H1 (cell line): Measurements from ENCODE around the gene BRPF1. TPM values are rescaled to one million over a fixed set of nuclear protein-coding genes. Genes with fewer than 3 reads are reported as not detected.

ENCODE experiments used
- CTCF ChIA-PET: fragments of 300-600 bp; sonication (Branson Sonifier 250); formaldehyde crosslinking; loops from one replicate; lab custom pipeline; 2021; ENCODE audit not compliant: partially characterized antibody; lab: Charles Lee
- POLR2A ChIA-PET: fragments of 300-600 bp; sonication (Branson Sonifier 250); formaldehyde crosslinking; loops from one replicate; lab custom pipeline; 2021; ENCODE audit warnings: inconsistent platforms; ENCODE audit not compliant: partially characterized antibody; lab: Charles Lee
- DNase-seq, 2 experiments: peaks; one replicate each; pipeline versions ENCODE4 v3.0.0 to v3.0.0-alpha.2; 2010 to 2022; ENCODE audit warnings: low spot score in 2 of 2, low read depth in 1 of 2, mixed read lengths in 1 of 2
- FAIRE-seq: peaks from 2 replicates; lab custom pipeline; 2011; peaks lifted over from hg19 to GRCh38; lab: Jason Lieb, UNC
- H2AFZ ChIP-seq: 2 replicates; pipeline ENCODE4 v1.8.1; 2012; ENCODE audit warnings: low read length, inconsistent platforms
- H2AK5ac ChIP-seq: 2 replicates; pipeline ENCODE4 v1.6.1; 2013; ENCODE audit warnings: low read depth, low read length
- H2BK120ac ChIP-seq: replicated peaks from 2 replicates; pipeline ENCODE3; 2013; ENCODE audit warnings: low read depth, low read length, inconsistent platforms
- H2BK12ac ChIP-seq: 2 replicates; pipeline ENCODE4 v1.6.1; 2013; ENCODE audit warnings: low read depth, low read length
- H2BK15ac ChIP-seq: 2 replicates; pipeline ENCODE4 v1.6.1; 2013; ENCODE audit warnings: low read length
- H2BK20ac ChIP-seq: 2 replicates; pipeline ENCODE4 v1.6.1; 2013; ENCODE audit warnings: low read length
- H2BK5ac ChIP-seq: 2 replicates; pipeline ENCODE4 v1.6.1; 2013; ENCODE audit warnings: low read depth, low read length
- H3K14ac ChIP-seq: 2 replicates; pipeline ENCODE4 v1.6.1; 2013; ENCODE audit warnings: inconsistent platforms; ENCODE audit not compliant: insufficient read length
- H3K18ac ChIP-seq: 2 replicates; pipeline ENCODE4 v1.6.1; 2013; ENCODE audit warnings: low read length; ENCODE audit errors: extremely low read depth
- H3K23ac ChIP-seq: 2 replicates; pipeline ENCODE4 v1.6.1; 2013; ENCODE audit warnings: inconsistent platforms; ENCODE audit not compliant: insufficient read length
- H3K23me2 ChIP-seq: 2 replicates; pipeline ENCODE4 v1.6.1; 2013; ENCODE audit warnings: low read depth, low read length
- H3K27ac ChIP-seq: 2 replicates; pipeline ENCODE4 v1.6.1; 2011; ENCODE audit warnings: low read depth, low read length, inconsistent platforms
- H3K27me3 ChIP-seq, 4 experiments: replicated peaks in 1 of 4; 1 replicate in 1 of 4; 2 replicates in 3 of 4; pipeline versions ENCODE4 v1.6.1 to v1.8.1; 2011 to 2013; ENCODE audit warnings: low read length in 3 of 4, mild to moderate bottlenecking in 3 of 4, inconsistent platforms in 2 of 4, mixed read lengths in 2 of 4, moderate library complexity in 1 of 4; ENCODE audit not compliant: control insufficient read depth in 3 of 4, insufficient read depth in 3 of 4; ENCODE audit errors: extremely low read depth in 1 of 4
- H3K36me3 ChIP-seq, 4 experiments: 2 replicates each; pipeline versions ENCODE4 v1.6.1 to v1.8.1; 2011 to 2013; ENCODE audit warnings: mild to moderate bottlenecking in 4 of 4, low read length in 3 of 4, moderate library complexity in 2 of 4, control low read depth in 1 of 4, inconsistent platforms in 1 of 4; ENCODE audit not compliant: insufficient read depth in 4 of 4, control insufficient read depth in 2 of 4
- H3K4ac ChIP-seq: replicated peaks from 2 replicates; pipeline ENCODE3; 2013; ENCODE audit warnings: low read length, low read depth, mixed read lengths, inconsistent platforms; ENCODE audit not compliant: insufficient read length
- H3K4me1 ChIP-seq, 4 experiments: replicated peaks in 1 of 4; 1 replicate in 1 of 4; 2 replicates in 3 of 4; pipeline versions ENCODE4 v1.6.1 to v1.8.1; 2011 to 2013; ENCODE audit warnings: low read length in 3 of 4, inconsistent platforms in 2 of 4, mixed read lengths in 1 of 4; ENCODE audit not compliant: insufficient read depth in 4 of 4, control insufficient read depth in 3 of 4
- H3K4me2 ChIP-seq, 2 experiments: 2 replicates each; pipeline versions ENCODE4 v1.6.1 to v1.8.1; 2011 to 2013; ENCODE audit warnings: low read depth in 2 of 2, low read length in 2 of 2, control low read depth in 1 of 2, inconsistent platforms in 1 of 2, mild to moderate bottlenecking in 1 of 2; ENCODE audit not compliant: insufficient read depth in 1 of 2
- H3K4me3 ChIP-seq, 4 experiments: fragments of 200-600, 300-600 bp in 1 of 4; sonication (generic), shearing (Covaris generic), sonication (Bioruptor Twin) in 1 of 4; 2 replicates each; pipeline versions ENCODE4 v1.5.1 to v1.8.1; 2011 to 2016; ENCODE audit warnings: low read length in 4 of 4, low read depth in 3 of 4, control low read depth in 2 of 4, inconsistent platforms in 2 of 4, mild to moderate bottlenecking in 2 of 4, mixed read lengths in 1 of 4, moderate library complexity in 1 of 4; ENCODE audit not compliant: insufficient read depth in 2 of 4; ENCODE audit errors: extremely low read depth in 1 of 4
- H3K56ac ChIP-seq: replicated peaks from 2 replicates; pipeline ENCODE3; 2013; ENCODE audit warnings: low read depth, mild to moderate bottlenecking, mixed read lengths, low read length, inconsistent platforms; ENCODE audit not compliant: insufficient read length
- H3K79me1 ChIP-seq: 2 replicates; pipeline ENCODE4 v1.6.1; 2013; ENCODE audit warnings: low read depth, low read length, control low read depth
- H3K79me2 ChIP-seq, 2 experiments: 2 replicates each; pipeline versions ENCODE4 v1.6.1 to v1.8.1; 2012 to 2013; ENCODE audit warnings: low read length in 2 of 2, mild to moderate bottlenecking in 2 of 2, inconsistent platforms in 1 of 2; ENCODE audit not compliant: insufficient read depth in 2 of 2, control insufficient read depth in 1 of 2
- H3K9ac ChIP-seq, 4 experiments: replicated peaks in 1 of 4; 1 replicate in 1 of 4; 2 replicates in 3 of 4; pipeline versions ENCODE4 v1.6.1 to v1.8.1; 2011 to 2013; ENCODE audit warnings: low read depth in 3 of 4, low read length in 3 of 4, control low read depth in 2 of 4, mild to moderate bottlenecking in 2 of 4, moderate library complexity in 2 of 4, inconsistent platforms in 1 of 4; ENCODE audit errors: extremely low read depth in 1 of 4
- H3K9me3 ChIP-seq, 2 experiments: 2 replicates each; pipeline versions ENCODE4 v1.6.1 to v1.8.1; 2012 to 2013; ENCODE audit warnings: mild to moderate bottlenecking in 2 of 2, moderate library complexity in 2 of 2, control low read depth in 1 of 2, inconsistent platforms in 1 of 2, low read depth in 1 of 2, low read length in 1 of 2, mixed read lengths in 1 of 2; ENCODE audit not compliant: insufficient read depth in 2 of 2
- H4K20me1 ChIP-seq, 2 experiments: replicated peaks in 1 of 2; 2 replicates each; pipeline versions ENCODE3 to v1.8.1; 2011 to 2013; ENCODE audit warnings: inconsistent platforms in 2 of 2, low read length in 2 of 2, mild to moderate bottlenecking in 1 of 2; ENCODE audit not compliant: insufficient read depth in 2 of 2, control insufficient read depth in 1 of 2
- H4K5ac ChIP-seq: 2 replicates; pipeline ENCODE4 v1.6.1; 2013; ENCODE audit warnings: low read length, low read depth, mixed read lengths, inconsistent platforms; ENCODE audit not compliant: insufficient read length
- H4K8ac ChIP-seq: 2 replicates; pipeline ENCODE4 v1.8.0; 2013; ENCODE audit warnings: mild to moderate bottlenecking, moderate library complexity, low read length, inconsistent platforms; ENCODE audit not compliant: insufficient read depth; ENCODE audit errors: extremely low read depth
- H4K91ac ChIP-seq: replicated peaks from 2 replicates; pipeline ENCODE3; 2013; ENCODE audit warnings: low read length, mixed read lengths, inconsistent platforms; ENCODE audit not compliant: insufficient read length
- ATF2 ChIP-seq: IDR thresholded peaks from 2 replicates; pipeline ENCODE4 v1.6.1; 2012; ENCODE audit warnings: low read length, inconsistent platforms
- CHD2 ChIP-seq: IDR thresholded peaks from 2 replicates; pipeline ENCODE4 v1.6.1; 2012; ENCODE audit warnings: low read length, improper control_type of control experiment
- CREB1 ChIP-seq: IDR thresholded peaks from 2 replicates; pipeline ENCODE4 v1.6.1; 2012; ENCODE audit warnings: inconsistent platforms
- EP300 ChIP-seq, 2 experiments: IDR thresholded peaks; 1 replicate in 1 of 2; 2 replicates in 1 of 2; pipeline ENCODE4 v1.6.1; 2011 to 2012; ENCODE audit warnings: low read depth in 2 of 2, low read length in 2 of 2, mild to moderate bottlenecking in 2 of 2, borderline replicate concordance in 1 of 2, inconsistent platforms in 1 of 2, moderate library complexity in 1 of 2
- KDM1A ChIP-seq: fragments of 200-600, 300-600 bp; sonication (generic); IDR thresholded peaks from 2 replicates; pipeline ENCODE4 v1.7.1; 2016; ENCODE audit warnings: mild to moderate bottlenecking, low read length, borderline replicate concordance
- POLR2A ChIP-seq, 2 experiments: IDR thresholded peaks; 1 replicate in 1 of 2; 2 replicates in 1 of 2; pipeline ENCODE4 v1.6.1; 2011; ENCODE audit warnings: low read depth in 2 of 2, low read length in 2 of 2, mild to moderate bottlenecking in 2 of 2; ENCODE audit errors: control extremely low read depth in 1 of 2
- POLR2AphosphoS5 ChIP-seq: IDR thresholded peaks from 2 replicates; pipeline ENCODE4 v1.6.1; 2011; ENCODE audit warnings: low read depth, low read length
- RAD21 ChIP-seq, 2 experiments: IDR thresholded peaks in 1 of 2; conservative IDR thresholded peaks in 1 of 2; 2 replicates each; pipeline ENCODE4 v1.6.1; 2011; ENCODE audit warnings: low read depth in 2 of 2, low read length in 2 of 2, improper control_type of control experiment in 1 of 2, inconsistent platforms in 1 of 2, mild to moderate bottlenecking in 1 of 2, moderate library complexity in 1 of 2
- SIN3A ChIP-seq, 2 experiments: IDR thresholded peaks in 1 of 2; conservative IDR thresholded peaks in 1 of 2; 2 replicates each; pipeline ENCODE4 v1.6.1; 2011 to 2012; ENCODE audit warnings: low read length in 2 of 2, improper control_type of control experiment in 1 of 2, low read depth in 1 of 2, mild to moderate bottlenecking in 1 of 2
- SUZ12 ChIP-seq: fragments of 200-600 bp; sonication (generic); IDR thresholded peaks from 2 replicates; pipeline ENCODE4 v1.6.1; 2012; ENCODE audit warnings: mild to moderate bottlenecking, inconsistent platforms, low read length, moderate library complexity, mixed read lengths
- TCF12 ChIP-seq: IDR thresholded peaks from 2 replicates; pipeline ENCODE4 v1.6.1; 2011; ENCODE audit warnings: low read depth, mild to moderate bottlenecking, low read length
- WGBS, 2 experiments: shearing (Covaris generic) in 1 of 2; methylation state at CpG; one replicate each; pipeline versions ENCODE4 v1.1.6 to v1.1.7; 2013 to 2015; ENCODE audit warnings: low lambda C conversion rate in 2 of 2, mixed read lengths in 2 of 2, inconsistent platforms in 1 of 2, low coverage in 1 of 2, missing lambda C conversion rate in 1 of 2; ENCODE audit not compliant: insufficient replicate concordance in 2 of 2, insufficient coverage in 1 of 2, insufficient read length in 1 of 2; ENCODE audit errors: extremely low coverage in 1 of 2, missing lambda C conversion rate in 1 of 2; 5-methylcytosine and 5-hydroxymethylcytosine counted together
- polyA plus RNA-seq, 7 experiments: library from polyadenylated mRNA; depleted of rRNA in 3 of 7; stranded (reverse) in 5 of 7; unstranded in 2 of 7; fragments of >200 nt in 5 of 7; fragments of 200-250 nt in 2 of 7; gene quantifications; 1 replicate in 5 of 7; 2 replicates in 1 of 7; 4 replicates in 1 of 7; pipeline versions ENCODE4 v1.2.1 to v1.2.3, GENCODE V29; 2011 to 2013; ENCODE audit warnings: missing spikeins in 2 of 7, mixed read lengths in 2 of 7
- total RNA-seq: library from RNA; stranded (reverse); fragmentation: NEBNext Ultra II Directional; extraction: Animal tissue kit (Norgen Biotek cat#: 25700); gene quantifications from 2 replicates; pipeline ENCODE4 v1.2.1, GENCODE V29; 2021

Gene BRPF1
- total and polyA plus RNA-seq, 2 of the 8 experiments (the other 6 are each of a cell fraction or from before 2014, with no cell fraction given), result 11.3 to 21.7 TPM

GRCh38 chr3:9782770-9783169, 51.2 kb downstream of the BRPF1 start:
- no peaks in the 10 kb centered on the region for H3K79me1 ChIP-seq
- no peak for DNase-seq
- peaks cover 4 to 47% (median 27%) of the 10 kb centered on the region in 4 experiments for H3K36me3 ChIP-seq
- no peak overlapping the region for H2BK20ac ChIP-seq
- no peak overlapping the region for H4K8ac ChIP-seq
- H4K91ac ChIP-seq, result no peak overlapping the region
- H3K4me3 ChIP-seq, result no peak overlapping the region
- no peak overlapping the region for H2AFZ ChIP-seq
- H4K5ac ChIP-seq, result no peak overlapping the region
- no peak overlapping the region for H2BK120ac ChIP-seq
- no peaks in the 10 kb centered on the region for H3K79me2 ChIP-seq
- no peak overlapping the region for H3K56ac ChIP-seq
- H3K9ac ChIP-seq, result no peak overlapping the region
- no peaks in the 10 kb centered on the region for H3K4me1 ChIP-seq
- no peak overlapping the region for H3K18ac ChIP-seq
- no peak overlapping the region for H3K4ac ChIP-seq
- WGBS, 2 experiments, result 52% methylated on average over 2 of the region's 3 CpGs; no CpG with 5 or more reads in 1 of the 2 experiments
- no peak overlapping the region for H2BK5ac ChIP-seq
- peaks cover 0 to 1% of the 10 kb centered on the region in 2 experiments for H4K20me1 ChIP-seq
- no peak overlapping the region for H2AK5ac ChIP-seq
- no peaks in the 10 kb centered on the region for H3K9me3 ChIP-seq
- no peaks in the 10 kb centered on the region for H3K23me2 ChIP-seq
- no peak overlapping the region for H2BK15ac ChIP-seq
- no peak overlapping the region for H3K14ac ChIP-seq
- H3K4me2 ChIP-seq, result no peak overlapping the region
- no peak for FAIRE-seq
- CTCF ChIA-PET, result interaction anchor here (1.0 to 3.9 kb wide), 6 partner anchors 8 to 125 kb away, joined by 3 to 11 read pairs (median 5); no protein-coding TSS in a partner anchor
- no peak overlapping the region for H3K23ac ChIP-seq
- H3K27me3 ChIP-seq, result no peaks in the 10 kb centered on the region
- H3K27ac ChIP-seq, result no peak overlapping the region
- no peak overlapping the region for H2BK12ac ChIP-seq
- POLR2A ChIA-PET, result interaction anchor here (1.0 to 2.4 kb wide), 4 partner anchors 10 to 33 kb away, joined by 4 to 10 read pairs (median 6); partner anchors contain the start of genes ARPC4, OGG1 and TADA3
- TF ChIP-seq RAD21 (IDR thresholded peaks at IDR 0.05 in 1 of 2, conservative IDR thresholded peaks at IDR 0.05 in 1 of 2; ENCODE audit: low read depth in 2 of 2, low read length in 2 of 2) (peak; percentile 36 to 43; a peak in 3 of 4 replicates), KDM1A (no peak), SIN3A (conservative IDR thresholded peaks at IDR 0.05 in 1 of 2, IDR thresholded peaks at IDR 0.05 in 1 of 2; ENCODE audit: low read depth in 1 of 2, low read length in 2 of 2) (no peak), CHD2 (no peak), POLR2AphosphoS5 (no peak), EP300 (IDR thresholded peaks at IDR 0.05; ENCODE audit: borderline replicate concordance in 1 of 2, low read depth in 2 of 2, low read length in 2 of 2) (no peak), CREB1 (no peak), POLR2A (IDR thresholded peaks at IDR 0.05; ENCODE audit: control extremely low read depth in 1 of 2, low read depth in 2 of 2, low read length in 2 of 2) (no peak), TCF12 (no peak), ATF2 (no peak), SUZ12 (no peak)
